Fibroblast of villous mesenchyme (primary cell): ENCODE data around the gene SPIRE1. TPM values are rescaled to one million over a fixed set of nuclear protein-coding genes. Genes with fewer than 3 reads are reported as not detected.

Source experiments
- DNase-seq: peaks from one replicate; pipeline ENCODE4 v3.0.0-alpha.2; 2010; ENCODE audit warnings: low read depth
- H3K4me3 ChIP-seq: 2 replicates; pipeline ENCODE4 v1.5.1; 2011; ENCODE audit warnings: low read depth, mild to moderate bottlenecking, low read length
- CTCF ChIP-seq: IDR thresholded peaks from 2 replicates; pipeline ENCODE4 v1.5.1; 2012; ENCODE audit warnings: low read depth, mild to moderate bottlenecking, low read length; ENCODE audit not compliant: insufficient read depth
- total RNA-seq: library from RNA; depleted of rRNA; stranded (reverse); fragments of >200 nt; gene quantifications from 2 replicates; pipeline ENCODE4 v1.2.3, GENCODE V29; 2012

SPIRE1 gene
- total RNA-seq, 1 donor, result 39.3 TPM

GRCh38 chr18:12478269-12479047 lies 179.4 kb downstream of the SPIRE1 start:
- DNase-seq, result no peak
- H3K4me3 ChIP-seq, result no peak overlapping the region
- TF ChIP-seq CTCF, result no peak

- no peak overlapping the region for H3K4me3 ChIP-seq
- DNase-seq, result no peak
- TF ChIP-seq CTCF, result no peak
Observed at GRCh38 chr18:12477606-12478005, 180.3 kb downstream of the SPIRE1 start.

- H3K4me3 ChIP-seq, result no peak overlapping the region
- TF ChIP-seq CTCF, result no peak
- DNase-seq, result no peak
Observed at GRCh38 chr18:12476955-12477354, 181.0 kb downstream of the SPIRE1 start.

- TF ChIP-seq CTCF, result no peak
- no peak for DNase-seq
- H3K4me3 ChIP-seq, result no peak overlapping the region
Observed at GRCh38 chr18:12474876-12475275, 183.0 kb downstream of the SPIRE1 start.

DNA sequence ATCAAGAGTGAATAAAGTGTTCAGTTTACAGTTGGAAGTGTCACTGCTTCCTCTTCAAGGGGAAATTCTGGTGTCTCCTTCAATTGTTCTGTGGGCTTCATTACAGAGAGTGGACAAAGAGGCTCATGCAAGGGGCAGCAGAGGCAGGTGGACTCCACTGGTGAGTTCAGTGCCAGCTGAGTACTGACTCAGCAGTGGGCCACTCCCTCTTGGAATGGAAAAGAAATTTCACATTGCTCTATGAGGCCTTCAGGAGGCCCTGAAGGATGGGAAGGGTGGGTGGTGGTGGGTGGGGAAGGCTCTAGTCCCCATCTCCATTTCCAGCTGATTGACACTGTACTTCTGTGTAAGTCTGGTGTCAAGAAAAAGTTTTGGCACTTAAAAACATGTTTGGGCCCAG lies 183.8 kb downstream of the SPIRE1 start:
- H3K4me3 ChIP-seq, result no peak overlapping the region
- DNase-seq, result no peak
- no peak for TF ChIP-seq CTCF

DNA sequence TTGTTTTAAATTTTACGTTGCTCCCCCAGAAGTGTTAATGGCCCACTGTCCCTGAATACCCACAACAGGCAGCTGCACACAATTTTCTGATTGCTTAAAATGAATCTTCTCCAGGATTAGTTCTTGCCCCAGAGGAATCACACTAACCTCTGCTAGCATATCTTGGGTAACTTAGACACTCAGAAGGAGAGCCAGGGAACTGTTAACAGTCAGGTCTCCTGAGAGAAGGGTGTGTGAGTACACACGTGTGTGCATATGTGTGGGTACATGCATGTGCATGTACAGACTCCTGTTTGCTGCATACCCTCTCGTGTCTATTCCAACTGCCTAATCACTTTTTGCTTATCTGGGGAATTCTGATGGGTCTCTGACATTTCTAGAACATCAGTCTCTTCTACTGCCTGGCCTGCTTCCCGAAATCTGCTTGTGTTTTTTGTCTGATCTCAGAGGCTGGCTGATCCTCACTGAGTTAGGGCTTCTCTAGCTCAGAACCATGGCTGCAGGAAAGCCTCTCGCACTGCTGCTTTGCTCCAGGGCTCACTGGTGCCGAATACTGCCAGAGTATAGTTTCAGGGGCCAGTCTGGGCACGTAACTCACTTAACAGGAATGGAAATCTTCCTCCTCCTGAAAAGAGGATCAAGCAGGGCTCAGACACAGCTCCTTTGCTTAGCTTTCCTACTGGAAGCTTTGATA lies 187.4 kb downstream of the SPIRE1 start:
- no peak for TF ChIP-seq CTCF
- DNase-seq, result no peak
- H3K4me3 ChIP-seq, result no peak overlapping the region

DNA sequence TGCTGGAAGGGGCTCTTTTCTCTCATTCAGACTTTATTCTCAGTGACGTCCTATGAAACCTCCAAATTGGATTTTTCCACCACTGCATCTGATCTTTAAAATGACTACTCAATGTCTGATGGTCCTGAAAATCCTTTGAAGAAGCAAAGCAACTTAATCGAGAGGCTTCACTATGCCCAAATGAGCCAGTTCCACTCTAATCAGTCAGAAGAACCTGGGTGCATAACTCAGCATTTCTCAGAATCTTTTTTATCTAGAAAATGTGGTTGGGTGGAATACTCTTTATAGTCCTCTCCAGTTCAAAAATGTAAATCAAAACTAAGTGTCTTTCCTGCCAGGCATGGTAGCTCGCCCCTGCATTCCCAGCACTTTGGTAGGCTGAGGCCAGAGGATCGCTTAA lies 189.5 kb downstream of the SPIRE1 start:
- DNase-seq, result no peak
- TF ChIP-seq CTCF, result no peak
- no peak overlapping the region for H3K4me3 ChIP-seq
